Vagina (tissue), 2 donors: ENCODE results near the gene ST6GALNAC5.

Experiments
- POLR2A ChIP-seq, 2 donors: fragments of 450-650 bp; IDR thresholded peaks; one replicate each; pipeline ENCODE4 v1.6.1; 2017; ENCODE audit warnings: antibody characterized with exemption in 2 of 2, mild to moderate bottlenecking in 2 of 2, moderate library complexity in 2 of 2
- TF ChIP-seq, protein P1 (sequence below), 3 experiments: fragments of 450-650 bp in 2 of 3; fragments of 200-600 bp in 1 of 3; sonication (generic) in 1 of 3; IDR thresholded peaks; one replicate each; pipeline ENCODE4 v1.5.1; 2017 to 2019; ENCODE audit warnings: antibody characterized with exemption in 3 of 3, mild to moderate bottlenecking in 2 of 3, moderate library complexity in 2 of 3

GRCh38 chr1:76950306-76950705 is 83.0 kb downstream of the ST6GALNAC5 start:
- TF ChIP-seq, protein P1, sequence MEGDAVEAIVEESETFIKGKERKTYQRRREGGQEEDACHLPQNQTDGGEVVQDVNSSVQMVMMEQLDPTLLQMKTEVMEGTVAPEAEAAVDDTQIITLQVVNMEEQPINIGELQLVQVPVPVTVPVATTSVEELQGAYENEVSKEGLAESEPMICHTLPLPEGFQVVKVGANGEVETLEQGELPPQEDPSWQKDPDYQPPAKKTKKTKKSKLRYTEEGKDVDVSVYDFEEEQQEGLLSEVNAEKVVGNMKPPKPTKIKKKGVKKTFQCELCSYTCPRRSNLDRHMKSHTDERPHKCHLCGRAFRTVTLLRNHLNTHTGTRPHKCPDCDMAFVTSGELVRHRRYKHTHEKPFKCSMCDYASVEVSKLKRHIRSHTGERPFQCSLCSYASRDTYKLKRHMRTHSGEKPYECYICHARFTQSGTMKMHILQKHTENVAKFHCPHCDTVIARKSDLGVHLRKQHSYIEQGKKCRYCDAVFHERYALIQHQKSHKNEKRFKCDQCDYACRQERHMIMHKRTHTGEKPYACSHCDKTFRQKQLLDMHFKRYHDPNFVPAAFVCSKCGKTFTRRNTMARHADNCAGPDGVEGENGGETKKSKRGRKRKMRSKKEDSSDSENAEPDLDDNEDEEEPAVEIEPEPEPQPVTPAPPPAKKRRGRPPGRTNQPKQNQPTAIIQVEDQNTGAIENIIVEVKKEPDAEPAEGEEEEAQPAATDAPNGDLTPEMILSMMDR (IDR thresholded peaks at IDR 0.05), result no peak
- TF ChIP-seq POLR2A (IDR thresholded peaks at IDR 0.05), result no peak
